AG10803 (cell line): ENCODE measurements around the gene C17orf75.

Experiments used
- DNase-seq: peaks from one replicate; pipeline ENCODE4 v3.0.0; 2010; ENCODE audit warnings: low read depth
- H3K4me3 ChIP-seq: 2 replicates; pipeline ENCODE4 v1.5.1; 2011; ENCODE audit warnings: mild to moderate bottlenecking, low read length, control low read depth
- TF ChIP-seq, protein P1 (sequence below): conservative IDR thresholded peaks from 2 replicates; pipeline ENCODE4 v1.5.1; 2011; ENCODE audit warnings: mild to moderate bottlenecking, low read length, control low read depth, inconsistent platforms

The C17orf75 gene

DNA sequence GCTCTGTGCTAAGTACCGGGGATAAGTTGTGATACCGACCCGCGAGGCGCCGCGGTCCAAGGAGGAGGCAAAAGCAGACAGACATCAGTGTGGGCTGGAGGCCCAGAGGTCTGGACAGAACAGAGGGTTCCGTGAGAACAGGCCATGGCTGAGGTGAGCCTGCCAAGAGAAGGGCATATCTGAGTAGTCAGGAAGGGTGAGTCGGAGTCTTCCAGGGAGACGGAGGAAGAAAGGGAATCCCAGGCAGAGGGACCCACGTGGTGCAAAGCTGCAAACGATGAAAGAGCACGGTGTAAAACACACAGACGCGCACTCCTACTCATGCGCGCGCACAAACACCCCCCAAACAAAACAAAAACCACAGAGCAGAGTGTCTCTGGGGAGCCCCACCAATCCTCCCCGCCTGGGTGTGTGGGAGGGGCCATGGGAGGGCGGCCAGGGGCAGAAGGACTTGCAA lies 58.2 kb downstream of the C17orf75 start:
- TF ChIP-seq, protein P1, sequence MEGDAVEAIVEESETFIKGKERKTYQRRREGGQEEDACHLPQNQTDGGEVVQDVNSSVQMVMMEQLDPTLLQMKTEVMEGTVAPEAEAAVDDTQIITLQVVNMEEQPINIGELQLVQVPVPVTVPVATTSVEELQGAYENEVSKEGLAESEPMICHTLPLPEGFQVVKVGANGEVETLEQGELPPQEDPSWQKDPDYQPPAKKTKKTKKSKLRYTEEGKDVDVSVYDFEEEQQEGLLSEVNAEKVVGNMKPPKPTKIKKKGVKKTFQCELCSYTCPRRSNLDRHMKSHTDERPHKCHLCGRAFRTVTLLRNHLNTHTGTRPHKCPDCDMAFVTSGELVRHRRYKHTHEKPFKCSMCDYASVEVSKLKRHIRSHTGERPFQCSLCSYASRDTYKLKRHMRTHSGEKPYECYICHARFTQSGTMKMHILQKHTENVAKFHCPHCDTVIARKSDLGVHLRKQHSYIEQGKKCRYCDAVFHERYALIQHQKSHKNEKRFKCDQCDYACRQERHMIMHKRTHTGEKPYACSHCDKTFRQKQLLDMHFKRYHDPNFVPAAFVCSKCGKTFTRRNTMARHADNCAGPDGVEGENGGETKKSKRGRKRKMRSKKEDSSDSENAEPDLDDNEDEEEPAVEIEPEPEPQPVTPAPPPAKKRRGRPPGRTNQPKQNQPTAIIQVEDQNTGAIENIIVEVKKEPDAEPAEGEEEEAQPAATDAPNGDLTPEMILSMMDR = no peak
- peak; percentile 38 for DNase-seq
- H3K4me3 ChIP-seq = no peak overlapping the region

DNA sequence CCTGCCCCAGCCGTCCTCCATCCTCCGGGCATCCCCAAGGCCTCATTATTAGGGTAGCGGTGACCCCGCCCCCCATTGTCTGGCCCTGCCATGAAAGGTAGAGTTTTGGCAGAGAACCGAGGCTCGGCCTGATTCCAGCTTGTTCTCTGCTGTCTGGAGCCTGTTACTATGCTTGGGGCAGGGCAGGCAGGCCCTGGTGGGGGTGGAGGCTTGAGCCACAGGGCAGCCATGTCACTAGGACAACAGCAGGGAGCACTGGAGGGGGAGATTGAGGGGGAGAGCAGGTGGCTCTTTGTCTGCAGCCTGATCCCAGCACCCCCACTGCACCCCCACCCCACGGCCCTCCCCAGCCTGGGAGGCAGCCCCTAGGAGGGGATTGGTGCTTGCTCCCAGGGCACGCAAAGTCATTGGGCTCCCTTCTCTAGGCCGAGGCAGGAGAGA lies 60.9 kb downstream of the C17orf75 start:
- no peak overlapping the region for H3K4me3 ChIP-seq
- no peak for DNase-seq
- TF ChIP-seq, protein P1 = no peak

DNA sequence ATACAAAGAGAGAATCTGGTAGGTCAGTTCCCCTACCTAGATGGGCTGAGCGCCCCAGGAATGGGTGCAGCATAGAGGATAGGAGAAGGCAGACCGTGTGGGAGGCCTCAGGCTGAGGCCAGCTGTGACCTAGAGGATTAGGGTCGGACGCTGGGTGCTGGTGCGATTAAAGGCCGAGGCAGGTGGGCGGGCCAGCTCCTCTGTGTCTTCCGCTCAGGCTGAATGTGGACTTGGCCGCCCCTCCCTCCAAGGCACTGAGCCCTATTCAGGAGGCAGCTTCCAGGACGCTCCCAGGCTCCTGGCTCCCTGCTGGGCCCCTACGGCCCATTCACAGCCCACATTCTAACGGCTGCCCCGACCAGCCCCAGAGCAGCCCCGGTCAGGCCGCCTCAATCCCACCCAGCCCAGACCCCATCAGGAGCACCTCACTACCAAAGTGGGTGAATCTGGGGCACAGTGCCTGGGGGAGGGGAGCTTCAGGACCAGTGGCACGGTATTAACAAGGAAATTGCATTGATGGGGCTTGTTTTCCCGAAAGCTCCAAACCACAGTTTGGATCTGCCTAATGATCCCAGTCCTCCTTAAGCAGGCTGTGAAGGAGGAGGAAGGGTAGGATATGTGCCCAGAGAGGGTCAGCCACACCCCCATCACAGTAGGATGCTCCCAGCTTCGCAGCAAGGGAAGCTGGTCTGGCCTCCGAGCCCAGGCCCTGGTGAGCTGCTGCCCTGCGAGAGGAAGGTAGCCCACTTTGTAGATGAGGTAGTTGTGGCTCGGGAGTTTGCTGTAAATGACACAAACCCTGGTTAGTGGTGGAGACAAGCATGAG lies 61.9 kb downstream of the C17orf75 start:
- TF ChIP-seq, protein P1 = no peak
- no peak overlapping the region for H3K4me3 ChIP-seq
- DNase-seq = no peak

DNA sequence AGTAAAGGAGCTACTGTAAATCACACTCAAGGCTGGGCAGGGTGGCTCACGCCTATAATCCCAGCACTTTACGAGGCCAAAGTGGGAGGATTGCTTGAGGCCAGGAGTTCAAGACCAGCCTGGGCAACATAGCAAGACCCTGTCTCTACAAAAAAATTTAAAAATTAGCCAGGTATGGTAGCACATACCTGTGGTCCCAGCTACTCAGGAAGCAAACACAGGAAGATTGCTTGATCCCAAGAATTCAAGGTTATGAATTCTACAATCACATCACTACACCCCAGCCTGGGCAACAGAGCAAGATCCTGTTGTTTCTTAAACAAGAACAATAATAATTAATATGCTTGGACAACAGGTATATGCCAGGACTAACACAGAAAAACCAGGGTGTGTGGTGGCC lies 63.2 kb downstream of the C17orf75 start:
- DNase-seq = no peak
- no peak overlapping the region for H3K4me3 ChIP-seq
- TF ChIP-seq, protein P1 = no peak
